Left lung (tissue), 10 donors: ENCODE results near the gene POP4. TPM values are rescaled to one million over a fixed set of nuclear protein-coding genes. Genes with fewer than 3 reads are reported as not detected.

ENCODE experiments used
- ATAC-seq: fragments of 200-7000 bp; cut with Tn5 transposase; one replicate; pipeline ENCODE4 v1.9.1; 2020; ENCODE audit warnings: moderate library complexity
- DNase-seq, 4 donors: peaks; one replicate each; pipeline ENCODE4 v3.0.0-alpha.2; 2013 to 2020
- H3K27ac ChIP-seq, 2 donors: fragments of 200-600 bp; sonication (generic) in 1 of 2; one replicate each; pipeline versions ENCODE4 v1.5.0 to v1.8.0; 2020 to 2021
- H3K27me3 ChIP-seq, 2 donors: fragments of 200-600 bp; sonication (generic) in 1 of 2; one replicate each; pipeline versions ENCODE4 v1.5.0 to v1.8.0; 2020 to 2021
- H3K36me3 ChIP-seq, 2 donors: fragments of 200-600 bp; sonication (generic) in 1 of 2; one replicate each; pipeline versions ENCODE4 v1.5.0 to v1.8.0; 2020 to 2021
- H3K4me1 ChIP-seq, 2 donors: fragments of 200-600 bp; one replicate each; pipeline ENCODE4 v1.8.0; 2021
- H3K4me3 ChIP-seq, 2 donors: fragments of 200-600 bp; sonication (generic) in 1 of 2; one replicate each; pipeline versions ENCODE4 v1.5.0 to v1.8.0; 2020 to 2021; ENCODE audit warnings: mild to moderate bottlenecking in 1 of 2
- H3K9me3 ChIP-seq, 2 donors: fragments of 200-600 bp; sonication (generic) in 1 of 2; one replicate each; pipeline versions ENCODE4 v1.5.0 to v1.8.0; 2020 to 2021
- intact Hi-C, 2 donors: fragments of 100-400 bp; cut with DNase I; formaldehyde crosslinking; loops; one replicate each; pipeline versions ENCODE4 v1.11.2 to v1.14.2; 2022
- polyA plus RNA-seq, 6 donors: library from polyadenylated mRNA; unstranded; fragments of 120-200 nt; gene quantifications; one replicate each; pipeline ENCODE4 v1.2.1, GENCODE V29; 2013; ENCODE audit not compliant: insufficient read length in 6 of 6
- total RNA-seq, 2 donors: library from RNA; stranded (reverse); fragmentation: NEBNext Ultra II Directional; extraction: Animal tissue kit (Norgen Biotek cat#: 25700); gene quantifications; one replicate each; pipeline ENCODE4 v1.2.1, GENCODE V29; 2021
- TF ChIP-seq, protein P1 (sequence below), 2 donors: fragments of 200-600 bp; sonication (generic) in 1 of 2; IDR thresholded peaks; one replicate each; pipeline versions ENCODE4 v1.5.0 to v1.8.0; 2021; ENCODE audit warnings: antibody characterized with exemption in 2 of 2
- donor health status: DM: no; HTN: yes; CAD: no.
- donor health status: DM: no; HTN: no; CAD: no.

The POP4 gene
- total and polyA plus RNA-seq, 8 donors, result 49.2 to 66.9 (median 54.4) TPM

- TF ChIP-seq, protein P1, sequence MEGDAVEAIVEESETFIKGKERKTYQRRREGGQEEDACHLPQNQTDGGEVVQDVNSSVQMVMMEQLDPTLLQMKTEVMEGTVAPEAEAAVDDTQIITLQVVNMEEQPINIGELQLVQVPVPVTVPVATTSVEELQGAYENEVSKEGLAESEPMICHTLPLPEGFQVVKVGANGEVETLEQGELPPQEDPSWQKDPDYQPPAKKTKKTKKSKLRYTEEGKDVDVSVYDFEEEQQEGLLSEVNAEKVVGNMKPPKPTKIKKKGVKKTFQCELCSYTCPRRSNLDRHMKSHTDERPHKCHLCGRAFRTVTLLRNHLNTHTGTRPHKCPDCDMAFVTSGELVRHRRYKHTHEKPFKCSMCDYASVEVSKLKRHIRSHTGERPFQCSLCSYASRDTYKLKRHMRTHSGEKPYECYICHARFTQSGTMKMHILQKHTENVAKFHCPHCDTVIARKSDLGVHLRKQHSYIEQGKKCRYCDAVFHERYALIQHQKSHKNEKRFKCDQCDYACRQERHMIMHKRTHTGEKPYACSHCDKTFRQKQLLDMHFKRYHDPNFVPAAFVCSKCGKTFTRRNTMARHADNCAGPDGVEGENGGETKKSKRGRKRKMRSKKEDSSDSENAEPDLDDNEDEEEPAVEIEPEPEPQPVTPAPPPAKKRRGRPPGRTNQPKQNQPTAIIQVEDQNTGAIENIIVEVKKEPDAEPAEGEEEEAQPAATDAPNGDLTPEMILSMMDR (IDR thresholded peaks at IDR 0.05), result no peak
- Histone ChIP-seq H3K9me3 (peaks cover 0 to 6% of the 10 kb centered on the region in 2 donors), H3K27me3 (peaks cover 0 to 67% of the 10 kb centered on the region in 2 donors), H3K27ac (no peak overlapping the region), H3K36me3 (no peaks in the 10 kb centered on the region), H3K4me3 (no peak overlapping the region), H3K4me1 (no peaks in the 10 kb centered on the region)
- intact Hi-C loops, result no loop called here
- DNase-seq (no peak), ATAC-seq (no peak)
Observed at GRCh38 chr19:29577649-29577963, 28.5 kb upstream of the POP4 start.

DNA sequence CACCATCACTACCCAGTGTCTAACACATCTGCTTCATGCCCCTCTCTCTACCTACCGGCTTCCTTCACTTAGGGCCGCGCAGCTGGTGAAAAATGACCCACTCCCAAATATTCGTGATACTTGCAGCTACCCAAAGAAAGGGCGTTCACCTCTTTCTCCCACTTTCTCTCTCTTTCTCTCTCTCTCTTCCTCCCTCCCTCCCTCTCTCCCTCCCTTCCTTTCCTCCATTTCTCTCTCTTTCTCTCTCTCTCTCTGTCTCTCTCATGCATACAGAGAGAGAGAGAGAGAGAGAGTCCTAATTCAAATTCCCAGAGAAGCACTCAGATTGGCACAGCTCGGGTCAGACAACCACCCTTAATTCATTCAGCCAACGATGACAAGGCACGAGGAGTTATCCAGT is 27.7 kb upstream of the POP4 start:
- TF ChIP-seq, protein P1 (IDR thresholded peaks at IDR 0.05), result no peak
- Histone ChIP-seq H3K27me3 (peaks cover 0 to 60% of the 10 kb centered on the region in 2 donors), H3K27ac (no peak overlapping the region), H3K4me1 (no peaks in the 10 kb centered on the region), H3K36me3 (no peaks in the 10 kb centered on the region), H3K9me3 (peaks cover 0 to 6% of the 10 kb centered on the region in 2 donors), H3K4me3 (no peak overlapping the region)
- no peak for DNase-seq
- ATAC-seq, result no peak
- intact Hi-C loops, result no loop called here

DNA sequence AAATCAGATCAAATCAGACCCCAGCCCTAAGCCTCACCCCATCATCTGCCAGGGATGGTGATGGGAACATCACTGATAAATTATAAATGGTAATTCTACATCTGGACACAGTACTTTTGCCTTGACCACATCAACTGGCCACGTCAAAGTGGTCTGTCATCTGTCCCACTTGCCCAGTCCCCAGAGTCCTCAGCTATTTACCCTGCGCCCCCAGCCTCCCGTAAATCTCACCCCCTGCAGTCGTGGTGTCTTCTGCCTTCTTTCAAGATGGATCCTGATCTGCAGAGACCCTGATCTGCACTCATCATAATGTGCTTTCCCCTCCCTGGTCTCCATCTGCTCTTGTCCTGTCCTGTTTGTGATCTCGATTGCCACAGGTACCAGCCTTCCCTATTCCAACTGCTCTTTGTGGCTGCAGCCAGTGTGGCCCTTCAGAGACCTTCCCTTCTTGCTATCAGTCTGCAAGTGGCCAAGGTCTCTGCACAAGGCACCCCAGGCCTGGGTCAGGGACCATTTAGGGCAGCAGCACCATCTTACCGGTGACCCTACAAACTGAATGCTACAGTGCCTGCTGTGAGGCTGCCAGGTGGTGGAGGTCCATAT is 26.7 kb upstream of the POP4 start:
- intact Hi-C loops, result no loop called here
- Histone ChIP-seq H3K27ac (no peak overlapping the region), H3K4me1 (no peaks in the 10 kb centered on the region), H3K27me3 (peaks cover 0 to 49% of the 10 kb centered on the region in 2 donors), H3K4me3 (no peak overlapping the region), H3K9me3 (peaks cover 0 to 6% of the 10 kb centered on the region in 2 donors), H3K36me3 (no peaks in the 10 kb centered on the region)
- ATAC-seq (no peak), DNase-seq (no peak)
- TF ChIP-seq, protein P1 (IDR thresholded peaks at IDR 0.05), result no peak

DNA sequence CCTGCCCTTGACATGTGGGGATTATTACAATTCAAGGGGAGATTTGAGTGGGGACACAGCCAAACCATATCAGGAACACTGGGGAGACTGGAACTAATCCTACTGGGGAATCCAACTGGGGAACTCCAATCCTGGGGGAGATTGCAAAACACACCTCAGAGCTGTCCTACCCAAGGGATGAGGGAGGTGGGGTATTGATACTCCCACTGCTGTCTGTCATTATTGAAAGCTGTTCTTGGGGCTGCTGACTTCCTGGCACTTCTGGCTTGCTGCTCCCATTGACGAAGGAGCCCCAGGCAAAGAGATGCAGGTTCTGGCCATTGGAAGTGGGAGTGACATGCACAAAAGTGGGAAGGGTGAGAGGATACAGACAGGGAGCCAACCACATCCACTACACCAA is 24.7 kb upstream of the POP4 start:
- H3K4me1 ChIP-seq, result no peaks in the 10 kb centered on the region
- no peaks in the 10 kb centered on the region for H3K36me3 ChIP-seq
- DNase-seq (no peak), ATAC-seq (no peak)
- H3K9me3 ChIP-seq, result peaks cover 0 to 6% of the 10 kb centered on the region in 2 donors
- peaks cover 0 to 33% of the 10 kb centered on the region in 2 donors for H3K27me3 ChIP-seq
- TF ChIP-seq, protein P1 (IDR thresholded peaks at IDR 0.05), result no peak
- intact Hi-C loops, result no loop called here
- H3K27ac ChIP-seq, result no peak overlapping the region
- H3K4me3 ChIP-seq, result no peak overlapping the region

DNA sequence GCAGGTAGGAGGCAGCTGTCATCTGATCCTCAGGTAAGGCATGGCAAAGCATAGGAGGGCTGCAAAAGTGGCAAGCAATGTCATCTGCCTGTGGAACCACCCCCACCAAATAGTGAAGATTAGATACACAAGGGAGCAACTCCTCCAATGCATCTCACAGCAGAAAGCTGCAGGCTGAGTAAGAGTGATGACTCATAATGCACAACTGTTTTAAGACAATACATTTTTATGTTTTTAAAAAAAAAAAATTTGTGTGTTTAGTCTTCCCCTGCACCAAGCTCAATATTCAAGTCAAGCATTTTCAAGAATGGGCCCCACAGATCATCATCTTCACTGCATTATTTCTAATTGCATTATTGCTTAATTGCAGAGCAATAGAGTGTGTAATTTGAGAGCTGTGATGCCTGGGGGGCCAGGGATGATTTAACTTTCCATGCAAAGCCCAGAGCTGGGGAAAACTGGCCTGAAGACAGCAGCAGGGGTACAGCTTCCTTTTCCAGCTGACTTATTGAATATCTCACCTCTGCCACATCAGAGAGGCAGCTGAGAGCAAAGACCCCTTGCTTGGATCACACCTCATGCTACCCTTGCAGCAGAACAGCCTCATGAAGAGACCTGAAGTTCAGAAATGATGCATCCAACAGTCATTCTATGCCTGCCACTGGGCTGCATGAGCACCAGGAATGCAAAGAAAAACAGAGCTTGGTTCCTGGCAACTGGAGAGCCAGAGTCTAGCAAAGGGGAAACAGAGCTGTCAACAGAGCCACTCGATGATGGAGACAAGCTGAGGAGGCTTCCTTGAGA is 22.7 kb upstream of the POP4 start:
- no peak for DNase-seq
- Histone ChIP-seq H3K27me3 (peaks cover 0 to 27% of the 10 kb centered on the region in 2 donors), H3K4me3 (no peak overlapping the region), H3K27ac (no peak overlapping the region), H3K9me3 (peaks cover 0 to 6% of the 10 kb centered on the region in 2 donors), H3K36me3 (no peaks in the 10 kb centered on the region), H3K4me1 (no peaks in the 10 kb centered on the region)
- TF ChIP-seq, protein P1 (IDR thresholded peaks at IDR 0.05), result no peak
- no peak for ATAC-seq
- intact Hi-C loops, result no loop called here
